ENCODE results near the gene CEP112. TPM values are rescaled to one million over a fixed set of nuclear protein-coding genes. Genes with fewer than 3 reads are reported as not detected.

CEP112 gene
- total RNA-seq, 1 donor from 2014 or later, result 21.8 TPM

DNA sequence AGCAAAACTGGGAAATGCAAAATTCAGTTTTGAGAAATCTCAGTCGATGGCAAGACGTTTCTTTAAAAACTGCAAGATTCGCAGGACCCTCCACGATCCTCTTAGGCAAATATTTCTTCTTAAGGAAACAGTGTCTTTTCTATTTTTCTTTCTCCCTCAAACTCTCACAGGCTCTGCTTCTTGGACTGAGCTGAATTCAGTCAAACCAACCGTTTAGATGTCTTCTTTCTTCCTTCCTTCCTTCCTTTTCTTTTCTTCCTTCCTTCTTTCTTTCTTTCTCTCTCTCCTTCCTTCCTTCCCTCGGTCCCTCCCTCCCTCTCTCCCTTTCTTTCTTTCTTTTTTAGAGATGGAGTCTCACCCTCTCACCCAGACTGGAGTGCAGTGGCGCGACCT lies 563.3 kb downstream of the CEP112 start:
- H3K27me3 Mint-ChIP-seq (ENCODE audit: low read depth), result no peaks in the 10 kb centered on the region
- peak overlapping the region; percentile 1 for H3K4me3 Mint-ChIP-seq (ENCODE audit: unreplicated experiment)
- no peak for DNase-seq (ENCODE audit: low spot score)
- TF ChIP-seq, protein P1, sequence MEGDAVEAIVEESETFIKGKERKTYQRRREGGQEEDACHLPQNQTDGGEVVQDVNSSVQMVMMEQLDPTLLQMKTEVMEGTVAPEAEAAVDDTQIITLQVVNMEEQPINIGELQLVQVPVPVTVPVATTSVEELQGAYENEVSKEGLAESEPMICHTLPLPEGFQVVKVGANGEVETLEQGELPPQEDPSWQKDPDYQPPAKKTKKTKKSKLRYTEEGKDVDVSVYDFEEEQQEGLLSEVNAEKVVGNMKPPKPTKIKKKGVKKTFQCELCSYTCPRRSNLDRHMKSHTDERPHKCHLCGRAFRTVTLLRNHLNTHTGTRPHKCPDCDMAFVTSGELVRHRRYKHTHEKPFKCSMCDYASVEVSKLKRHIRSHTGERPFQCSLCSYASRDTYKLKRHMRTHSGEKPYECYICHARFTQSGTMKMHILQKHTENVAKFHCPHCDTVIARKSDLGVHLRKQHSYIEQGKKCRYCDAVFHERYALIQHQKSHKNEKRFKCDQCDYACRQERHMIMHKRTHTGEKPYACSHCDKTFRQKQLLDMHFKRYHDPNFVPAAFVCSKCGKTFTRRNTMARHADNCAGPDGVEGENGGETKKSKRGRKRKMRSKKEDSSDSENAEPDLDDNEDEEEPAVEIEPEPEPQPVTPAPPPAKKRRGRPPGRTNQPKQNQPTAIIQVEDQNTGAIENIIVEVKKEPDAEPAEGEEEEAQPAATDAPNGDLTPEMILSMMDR (IDR thresholded peaks at IDR 0.05), result no peak
- H3K4me1 Mint-ChIP-seq (ENCODE audit: low read depth), result peaks cover 21% of the 10 kb centered on the region
- peak overlapping the region; percentile 87 for H3K27ac Mint-ChIP-seq (ENCODE audit: unreplicated experiment)
- H3K9me3 Mint-ChIP-seq (ENCODE audit: low read depth), result no peaks in the 10 kb centered on the region
- no peaks in the 10 kb centered on the region for H3K36me3 Mint-ChIP-seq (ENCODE audit: low read depth)

GRCh38 chr17:65627891-65628643 lies 563.9 kb downstream of the CEP112 start:
- Mint-ChIP-seq H3K4me1 (ENCODE audit: low read depth) (peaks cover 21% of the 10 kb centered on the region), H3K27ac (ENCODE audit: unreplicated experiment) (peak overlapping the region; percentile 87), H3K36me3 (ENCODE audit: low read depth) (no peaks in the 10 kb centered on the region), H3K9me3 (ENCODE audit: low read depth) (no peaks in the 10 kb centered on the region), H3K4me3 (ENCODE audit: unreplicated experiment) (peak overlapping the region; percentile 1), H3K27me3 (ENCODE audit: low read depth) (no peaks in the 10 kb centered on the region)
- no peak for DNase-seq (ENCODE audit: low spot score)
- TF ChIP-seq, protein P1 (IDR thresholded peaks at IDR 0.05), result no peak

- TF ChIP-seq, protein P1 (IDR thresholded peaks at IDR 0.05), result no peak
- no peaks in the 10 kb centered on the region for H3K36me3 Mint-ChIP-seq (ENCODE audit: low read depth)
- H3K9me3 Mint-ChIP-seq (ENCODE audit: low read depth), result no peaks in the 10 kb centered on the region
- H3K4me3 Mint-ChIP-seq (ENCODE audit: unreplicated experiment), result no peak overlapping the region
- DNase-seq (ENCODE audit: low spot score), result no peak
- H3K27ac Mint-ChIP-seq (ENCODE audit: unreplicated experiment), result no peak overlapping the region
- peaks cover 30% of the 10 kb centered on the region for H3K4me1 Mint-ChIP-seq (ENCODE audit: low read depth)
- H3K27me3 Mint-ChIP-seq (ENCODE audit: low read depth), result no peaks in the 10 kb centered on the region
These were observed 564.8 kb downstream of the CEP112 start for GRCh38 chr17:65627108-65627507.

- TF ChIP-seq, protein P1 (IDR thresholded peaks at IDR 0.05), result no peak
- no peak for DNase-seq (ENCODE audit: low spot score)
- Mint-ChIP-seq H3K27me3 (ENCODE audit: low read depth) (no peaks in the 10 kb centered on the region), H3K4me1 (ENCODE audit: low read depth) (peaks cover 35% of the 10 kb centered on the region), H3K4me3 (ENCODE audit: unreplicated experiment) (no peak overlapping the region), H3K9me3 (ENCODE audit: low read depth) (no peaks in the 10 kb centered on the region), H3K36me3 (ENCODE audit: low read depth) (no peaks in the 10 kb centered on the region), H3K27ac (ENCODE audit: unreplicated experiment) (no peak overlapping the region)
These were observed 565.5 kb downstream of the CEP112 start for GRCh38 chr17:65626451-65626850.

- Mint-ChIP-seq H3K27ac (ENCODE audit: unreplicated experiment) (no peak overlapping the region), H3K4me3 (ENCODE audit: unreplicated experiment) (no peak overlapping the region), H3K9me3 (ENCODE audit: low read depth) (no peaks in the 10 kb centered on the region), H3K4me1 (ENCODE audit: low read depth) (peaks cover 14% of the 10 kb centered on the region), H3K36me3 (ENCODE audit: low read depth) (no peaks in the 10 kb centered on the region), H3K27me3 (ENCODE audit: low read depth) (no peaks in the 10 kb centered on the region)
- no peak for DNase-seq (ENCODE audit: low spot score)
- TF ChIP-seq, protein P1 (IDR thresholded peaks at IDR 0.05), result no peak
These were observed 573.4 kb downstream of the CEP112 start for GRCh38 chr17:65618516-65618915.
